NCI-H2107 treated with DMSO at 0.1 percent for 48 hours (cell line): ENCODE data around the gene PRRT4.

Experiments used
- DNase-seq: peaks from one replicate; lab custom pipeline; 2025; ENCODE audit not compliant: unreplicated experiment; lab: John Stamatoyannopoulos, UW

The PRRT4 gene

DNA sequence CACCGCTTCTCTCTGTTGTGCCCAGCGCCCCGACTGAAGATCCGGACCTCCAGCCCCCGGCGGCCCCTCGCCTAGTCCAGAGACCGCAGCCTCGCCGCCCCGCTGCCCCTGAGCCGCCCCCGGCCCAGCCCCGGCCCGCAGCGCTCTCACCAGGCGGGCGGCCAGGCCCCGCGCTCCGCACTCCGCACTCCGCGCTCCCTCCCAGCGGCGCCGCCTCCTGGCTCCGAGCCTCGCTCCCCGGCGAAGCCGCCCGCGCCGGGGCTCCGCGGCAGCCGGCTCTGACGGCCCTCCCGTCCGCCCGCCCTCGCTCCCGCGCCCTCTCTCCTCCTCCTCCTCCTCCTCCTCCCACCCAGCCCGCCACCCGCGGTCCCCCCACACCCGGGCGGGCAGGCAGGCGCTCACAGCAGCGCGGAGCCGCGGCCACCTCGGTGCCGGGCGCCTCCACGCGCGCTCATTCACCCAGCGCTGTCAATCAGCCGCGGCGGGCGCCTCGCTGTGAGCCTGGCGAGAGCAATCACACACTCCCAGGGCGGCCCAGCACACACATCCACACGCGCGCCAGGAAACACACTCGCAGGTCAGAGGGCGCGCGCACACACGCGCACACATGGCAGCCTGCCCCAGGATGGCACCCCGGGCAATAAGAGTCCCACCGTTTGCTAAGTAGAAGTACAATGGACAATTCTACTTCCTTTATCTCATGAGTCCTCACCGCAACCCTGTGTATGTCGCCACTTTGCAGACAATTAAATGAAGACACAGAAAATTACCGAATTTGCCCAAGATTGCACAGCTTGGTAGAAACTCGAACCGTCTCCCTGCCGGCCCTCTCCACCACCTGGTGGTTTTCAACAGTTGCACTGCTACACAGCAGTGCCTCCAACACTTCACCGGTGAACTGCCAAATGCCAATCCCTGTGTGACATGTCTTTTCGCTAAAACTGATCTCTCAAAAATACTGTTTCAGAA is at the start of gene PRRT4:
Gene PRRT4 (minus strand): TSS at position 280 of the 969 bp plus-strand sequence.
- DNase-seq = peak; percentile 10

DNA sequence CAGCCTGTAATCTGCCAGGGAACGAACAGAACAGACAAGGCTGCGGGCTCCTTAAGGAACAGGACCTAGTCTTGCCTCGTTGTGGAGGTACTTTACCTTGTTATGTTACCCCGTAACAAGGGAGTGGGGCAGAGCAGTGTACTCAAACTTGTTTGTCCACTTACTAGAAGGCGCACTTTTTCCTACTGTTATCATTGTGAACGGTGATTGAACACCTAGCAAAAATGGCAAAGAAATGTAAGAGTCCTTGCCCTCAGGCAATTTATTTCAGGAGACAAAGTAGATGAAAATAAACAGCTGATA is 48.9 kb upstream of the PRRT4 start:
- DNase-seq = peak; percentile 65

DNA sequence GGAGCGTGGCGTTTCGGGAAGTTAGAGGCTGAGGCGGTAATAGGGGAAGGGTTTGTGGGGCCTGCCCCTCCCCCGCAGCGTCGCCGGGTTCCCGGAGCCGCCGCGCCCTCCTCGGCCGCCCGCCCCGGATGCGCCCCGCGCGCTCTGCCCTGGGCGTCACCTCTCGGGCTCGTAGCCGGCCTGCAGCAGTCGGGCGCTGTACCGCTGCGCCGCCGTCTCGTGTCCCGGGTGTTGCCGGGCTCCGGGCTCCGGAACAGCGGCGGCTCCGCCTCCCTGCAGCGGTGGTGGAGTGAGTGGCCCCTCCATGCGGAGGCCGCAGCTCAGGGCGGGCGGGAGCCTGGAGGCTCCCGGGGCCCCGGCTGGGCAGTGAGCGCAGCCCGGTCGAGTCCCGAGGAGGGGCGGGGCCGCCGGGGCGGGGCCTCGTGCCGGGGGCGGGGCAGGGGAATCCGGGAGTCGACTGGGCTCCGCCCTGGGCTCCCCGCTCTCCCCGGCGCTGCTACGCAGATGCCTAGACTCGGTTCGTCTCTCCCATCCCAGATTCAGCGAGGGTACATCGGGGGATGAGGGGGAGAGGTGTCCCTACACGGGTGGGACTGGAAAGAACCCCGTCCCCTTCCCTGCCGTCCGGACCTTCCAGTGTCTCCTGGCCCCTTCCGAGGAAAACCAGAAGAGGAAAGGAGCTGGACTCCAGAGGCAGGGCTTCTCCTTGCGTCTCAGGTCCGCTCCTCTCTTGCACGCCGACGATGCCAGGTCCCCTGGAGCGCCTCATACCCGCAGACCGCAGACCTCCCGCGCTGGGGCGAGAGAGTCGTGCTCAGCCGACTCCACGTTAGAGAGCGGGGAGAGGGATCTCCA is 48.3 kb upstream of the PRRT4 start, which contains the start of gene IMPDH1:
Gene IMPDH1 (minus strand): TSS at position 387 of the 855 bp plus-strand sequence. CDS start 81 bp downstream, at position 306.
- DNase-seq = peak; percentile 65

DNA sequence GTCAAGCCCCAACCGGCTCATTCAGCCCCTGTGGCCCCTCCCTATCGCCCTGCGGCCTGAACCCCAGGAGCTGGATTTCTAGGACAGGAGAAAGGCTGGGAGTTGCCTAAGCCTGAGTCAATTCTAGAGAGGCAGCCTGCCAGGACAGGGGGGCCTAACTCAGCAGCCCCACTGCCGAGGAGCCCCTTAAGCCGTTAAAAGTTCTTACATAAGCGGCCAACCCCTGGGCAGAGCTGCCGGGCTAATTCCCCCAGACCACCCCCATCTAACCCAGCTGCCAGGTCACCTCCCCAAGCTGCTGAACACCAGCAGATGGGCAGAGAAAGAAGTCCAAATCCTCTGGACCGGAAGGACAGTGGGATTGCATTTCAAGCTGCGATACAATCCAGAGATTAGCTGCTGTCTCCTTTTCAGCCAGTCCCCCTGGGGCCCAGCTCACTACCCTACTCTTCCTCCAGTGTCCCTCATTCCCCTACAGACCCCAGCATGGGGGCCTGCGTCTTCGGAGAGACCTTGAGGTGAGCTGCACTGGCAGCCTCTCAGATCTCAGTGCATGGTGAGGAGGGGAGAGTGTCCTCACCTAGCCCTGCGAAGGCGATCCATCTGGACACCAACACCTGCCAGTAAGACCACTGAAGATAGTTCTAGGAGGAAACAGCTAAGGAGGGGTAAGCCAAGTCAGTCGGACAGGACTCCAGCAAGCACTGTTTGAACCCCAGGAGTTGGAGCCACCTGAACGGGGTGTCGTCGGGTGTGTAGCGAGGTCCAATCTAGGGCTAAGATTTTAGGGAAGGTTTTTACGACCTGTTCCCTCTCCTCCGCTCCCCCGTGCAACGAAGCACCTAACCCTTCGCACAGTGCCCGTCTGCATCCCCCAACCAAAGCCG is 47.5 kb upstream of the PRRT4 start:
- DNase-seq = no peak

DNA sequence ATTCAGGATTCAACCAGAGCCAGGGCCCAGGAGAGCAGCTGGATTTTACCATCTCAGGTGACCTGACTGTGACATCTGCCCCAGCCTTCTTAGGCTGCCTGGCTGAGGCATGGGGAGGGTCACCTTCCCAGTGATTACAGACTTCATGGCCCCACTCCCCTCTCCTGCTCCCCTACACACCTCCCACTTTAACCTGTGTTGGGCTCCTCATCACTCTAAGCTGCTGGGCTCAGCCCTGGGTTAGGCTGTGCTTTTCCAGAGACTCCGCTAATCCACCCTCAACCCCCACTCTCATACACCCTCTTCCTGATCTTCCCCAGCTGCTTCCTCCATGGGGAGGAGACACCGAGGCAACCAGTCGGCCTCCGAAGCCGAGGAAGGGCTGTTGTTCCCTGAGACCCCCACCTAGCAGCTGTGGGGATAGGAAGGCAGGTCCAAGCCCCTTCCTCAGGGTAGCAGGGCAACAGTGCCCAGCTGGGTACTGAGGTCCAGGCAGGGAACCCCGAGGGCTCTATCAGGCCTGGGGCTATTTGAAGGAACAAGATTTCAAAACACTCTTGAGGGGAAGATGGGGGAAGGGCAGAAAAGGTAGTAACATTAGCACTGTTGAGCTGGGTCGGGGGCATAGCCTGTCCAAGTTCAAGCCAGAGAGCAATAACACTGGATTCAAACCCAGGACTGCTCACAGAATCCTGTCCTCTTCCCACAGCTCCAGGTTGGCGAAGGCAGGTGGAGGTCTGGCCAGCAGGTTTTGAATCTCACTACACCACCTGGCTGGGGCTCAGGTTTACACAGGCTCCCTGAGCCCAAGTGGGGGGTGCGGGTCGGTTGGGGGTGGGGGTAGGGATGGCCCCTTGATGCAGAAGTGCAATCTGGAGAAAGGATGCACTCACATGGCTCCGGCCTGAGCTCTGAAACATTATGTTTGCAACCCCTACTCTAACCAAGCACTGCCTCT is 46.5 kb upstream of the PRRT4 start:
- DNase-seq = peak; percentile 20

DNA sequence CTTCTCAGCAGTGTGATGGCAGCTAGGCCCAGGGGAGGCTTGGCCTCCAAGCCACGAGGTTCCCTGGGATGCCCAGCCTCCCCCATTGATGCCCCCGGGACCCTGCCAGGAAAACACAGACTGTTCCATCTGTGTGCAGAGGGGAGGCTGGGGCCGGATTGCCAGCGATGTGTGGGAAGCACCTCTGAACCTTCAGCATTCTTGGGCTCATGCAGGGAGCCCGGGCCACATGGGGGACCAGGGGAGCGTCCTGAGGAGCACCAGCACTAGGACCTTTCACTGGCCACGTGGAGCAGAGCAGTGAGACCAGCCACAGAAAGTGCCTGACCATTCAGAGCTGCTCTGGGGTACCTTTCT is 45.7 kb upstream of the PRRT4 start:
- no peak for DNase-seq

DNA sequence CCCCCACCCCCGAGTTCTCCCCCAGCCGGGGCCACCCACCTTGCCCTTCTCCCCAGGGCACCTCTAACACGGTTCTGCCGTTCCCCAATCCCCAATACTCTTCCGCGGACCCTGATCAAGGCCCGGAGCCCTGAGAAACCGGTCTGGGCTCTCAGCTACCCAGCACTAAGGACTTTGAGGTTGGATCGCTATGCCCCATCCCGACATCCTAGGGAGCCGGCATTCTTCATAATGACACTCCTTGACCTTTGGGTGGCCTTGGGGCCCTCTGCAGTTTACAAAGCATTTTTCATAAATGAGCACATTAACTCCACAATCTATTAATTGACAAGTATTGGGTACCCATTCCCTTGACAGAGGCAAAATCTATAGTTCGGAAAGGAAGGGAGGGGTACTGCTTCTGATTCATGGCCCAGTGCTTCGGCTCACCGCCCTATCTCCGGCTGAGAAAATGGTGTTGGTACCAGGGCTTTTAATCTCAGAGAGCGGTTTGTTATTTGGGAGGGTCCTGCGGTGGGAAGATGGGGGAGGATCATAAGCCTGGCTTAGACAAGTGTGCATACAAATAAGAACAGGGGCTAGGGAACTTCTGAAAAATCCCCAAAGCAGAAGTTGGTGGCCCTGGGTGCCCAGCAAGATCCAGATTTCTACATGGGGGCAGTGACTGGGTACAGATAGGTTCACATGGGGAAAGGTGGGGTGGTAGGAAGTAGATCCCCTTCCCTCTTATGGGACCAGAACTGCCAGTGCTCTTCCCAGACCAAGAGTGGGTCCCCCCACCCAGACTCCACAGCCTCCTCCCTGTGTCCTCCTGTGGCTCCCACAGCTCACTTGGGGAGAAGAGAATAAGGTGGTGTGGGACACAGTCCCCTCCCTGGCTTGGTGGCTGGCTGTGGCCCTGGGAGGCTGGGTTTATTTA is 45.1 kb upstream of the PRRT4 start:
- no peak for DNase-seq

DNA sequence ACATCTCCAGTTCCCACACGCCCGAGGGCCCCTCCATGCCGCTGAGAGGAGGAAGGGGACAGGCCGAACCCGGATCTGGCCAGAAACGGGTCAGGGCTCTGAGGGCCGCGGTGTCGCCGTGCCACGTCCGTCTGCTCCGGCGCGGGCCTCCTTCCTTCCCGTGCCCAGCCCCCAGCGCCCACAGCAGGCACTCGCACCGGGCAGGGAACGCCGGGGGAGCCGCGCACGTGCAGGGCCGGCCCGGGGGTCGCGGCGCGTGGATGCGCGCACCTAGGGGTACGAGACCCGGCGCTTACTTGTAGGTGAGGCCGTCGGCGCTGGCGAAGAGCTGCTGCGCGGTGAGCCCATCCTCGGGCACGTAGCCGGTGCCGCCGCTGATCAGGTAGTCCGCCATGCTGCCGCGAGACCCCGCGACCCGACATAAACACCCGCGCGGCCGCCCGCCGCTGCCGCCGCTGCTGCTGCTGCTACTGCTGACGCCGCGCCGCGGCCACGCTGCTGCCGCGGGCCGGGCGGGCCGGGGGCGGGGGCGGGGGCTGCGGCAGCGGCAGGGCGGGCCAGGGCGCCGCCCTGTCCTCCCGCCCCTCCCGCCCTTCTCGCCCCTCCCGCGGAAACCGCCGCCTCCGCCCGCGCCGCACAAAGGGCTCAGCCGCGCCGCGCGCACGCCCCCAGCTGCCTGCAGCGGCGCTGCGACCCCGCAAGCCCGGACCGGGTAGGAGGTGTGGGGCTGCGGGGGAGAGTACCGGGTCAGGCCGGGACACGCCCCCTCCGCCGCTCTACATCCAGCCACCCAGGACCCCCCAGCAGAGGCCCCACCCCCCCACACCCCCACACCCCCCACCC is 44.2 kb upstream of the PRRT4 start:
- no peak for DNase-seq

DNA sequence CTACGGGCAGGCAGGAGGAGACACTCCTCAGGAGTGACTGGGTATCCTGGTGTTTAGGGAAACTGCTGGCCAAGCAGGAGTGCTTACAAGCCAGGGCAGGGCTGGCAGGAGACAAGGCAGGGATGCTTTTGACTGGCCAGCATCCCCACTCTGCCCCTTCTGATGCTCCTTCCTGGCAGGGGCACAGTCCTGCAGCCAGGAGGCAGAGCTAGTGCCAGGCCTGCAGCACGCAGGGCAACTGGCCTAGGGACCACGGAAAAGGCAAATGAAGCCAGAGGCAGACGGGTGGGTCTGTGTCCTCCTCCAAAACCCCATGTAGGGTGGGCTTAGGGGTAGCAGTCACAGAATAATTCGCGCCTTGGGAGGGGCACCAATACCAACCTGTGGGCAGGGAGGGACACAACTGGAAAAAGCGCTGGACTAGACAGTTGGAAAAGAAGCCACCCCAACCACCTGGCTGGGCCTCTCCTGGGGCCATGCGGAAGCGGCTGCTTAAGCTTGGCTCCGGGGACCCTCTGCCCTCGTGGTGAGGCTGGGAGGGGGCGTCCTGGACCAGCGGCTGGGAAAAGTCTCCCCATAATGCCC is 43.5 kb upstream of the PRRT4 start:
- no peak for DNase-seq

DNA sequence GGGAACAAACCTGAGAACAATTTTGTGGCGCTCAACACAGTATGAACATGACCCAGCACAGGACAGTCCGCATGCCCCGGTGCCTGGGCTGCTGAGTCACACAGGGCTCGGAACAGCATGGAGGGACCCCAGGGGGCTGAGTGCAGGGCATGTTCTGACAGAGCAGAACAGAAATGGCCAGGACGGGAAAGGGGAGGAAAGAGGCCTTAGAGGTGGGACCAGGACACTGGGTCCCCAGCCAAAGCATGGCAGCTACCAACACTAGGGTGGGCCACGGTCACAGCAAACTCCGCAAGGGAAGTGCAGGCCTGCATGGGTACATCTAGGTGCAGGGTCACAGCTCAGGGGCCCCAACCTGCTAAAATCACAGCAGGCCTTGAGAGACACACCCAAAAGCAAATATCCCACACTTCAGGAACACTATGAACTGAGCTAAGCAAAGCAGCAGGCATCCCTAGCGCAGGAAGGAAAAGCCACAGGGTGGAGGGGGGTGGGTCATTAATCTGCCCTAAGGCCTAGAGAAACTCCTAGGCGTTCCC is 42.7 kb upstream of the PRRT4 start:
- DNase-seq = no peak

DNA sequence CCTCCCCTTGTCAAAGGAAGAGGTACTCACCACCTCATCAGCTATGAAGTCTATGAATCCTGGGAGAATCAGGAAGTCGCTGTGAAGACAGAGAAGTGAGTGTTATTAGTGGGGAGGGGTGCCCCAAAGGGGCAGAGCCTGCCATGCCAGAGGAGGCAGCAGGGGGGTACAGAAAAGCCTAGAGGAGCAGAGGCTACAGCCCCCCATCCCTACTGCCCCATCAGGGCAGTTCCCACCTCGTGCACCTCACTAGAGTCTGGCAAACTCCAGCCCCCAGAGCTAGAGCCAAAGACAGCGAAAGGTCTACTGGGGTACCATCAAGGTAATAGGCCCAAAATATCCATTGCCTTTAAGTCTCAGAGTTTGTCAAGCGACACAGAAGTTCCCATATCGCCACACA is 42.2 kb upstream of the PRRT4 start:
- no peak for DNase-seq

DNA sequence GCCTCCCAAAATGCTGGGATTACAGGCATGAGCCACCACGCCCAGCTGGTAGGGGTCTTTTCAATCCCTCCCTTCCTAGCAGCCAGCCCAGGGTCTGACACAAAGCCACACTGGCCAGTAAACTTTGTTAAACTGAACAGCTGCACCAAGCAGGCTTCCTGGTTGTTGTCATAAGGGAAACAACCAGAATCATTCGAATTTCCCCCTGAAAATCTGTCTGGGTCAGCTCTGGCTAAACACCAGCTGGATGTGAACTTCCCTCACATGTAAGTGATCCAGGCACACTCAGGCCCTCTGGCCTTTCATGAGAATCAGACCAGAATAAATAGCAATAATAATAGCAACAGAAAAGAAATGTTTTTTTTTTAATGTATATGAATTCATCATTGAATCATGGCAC is 40.9 kb upstream of the PRRT4 start:
- DNase-seq = no peak

DNA sequence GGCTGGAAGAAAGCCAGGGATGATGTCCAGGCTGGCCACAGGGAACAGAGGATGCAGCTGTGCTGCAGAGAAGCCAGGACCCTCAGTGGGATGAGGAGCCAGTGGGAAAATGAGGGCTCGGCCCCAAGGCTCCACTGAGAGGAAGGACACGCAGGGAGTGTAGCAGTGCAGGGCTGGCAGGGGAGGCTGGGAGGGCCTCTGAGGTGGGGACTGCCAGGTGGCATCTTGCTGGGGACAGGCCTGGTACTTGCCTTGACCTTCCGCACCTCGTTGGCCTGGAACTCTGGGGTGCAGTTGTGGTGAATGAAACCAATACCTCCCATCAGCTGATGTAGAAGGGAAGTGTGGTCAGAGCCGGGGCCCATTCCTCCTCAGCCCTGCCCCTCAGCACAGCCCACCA is 39.1 kb upstream of the PRRT4 start:
- DNase-seq = no peak

DNA sequence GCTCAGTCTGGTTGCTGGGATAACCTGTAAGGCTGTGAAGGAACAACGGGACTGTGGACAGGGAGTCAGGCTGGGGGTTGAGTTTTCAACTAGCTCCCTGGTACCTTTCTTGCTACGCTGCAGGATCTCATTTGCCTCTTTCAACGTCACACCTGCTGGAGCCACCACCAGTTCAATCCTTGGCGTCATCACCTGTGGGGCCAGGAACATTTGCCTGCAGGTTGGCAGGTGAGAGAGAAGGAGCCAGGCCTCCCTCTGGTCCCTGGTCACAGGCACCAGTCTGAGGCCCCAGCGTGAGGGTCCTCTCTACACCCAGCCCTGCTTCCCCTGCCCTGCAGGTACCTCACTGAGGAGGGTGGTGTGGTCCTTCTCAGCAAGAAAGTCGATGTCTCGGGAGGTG is 38.5 kb upstream of the PRRT4 start:
- DNase-seq = no peak

DNA sequence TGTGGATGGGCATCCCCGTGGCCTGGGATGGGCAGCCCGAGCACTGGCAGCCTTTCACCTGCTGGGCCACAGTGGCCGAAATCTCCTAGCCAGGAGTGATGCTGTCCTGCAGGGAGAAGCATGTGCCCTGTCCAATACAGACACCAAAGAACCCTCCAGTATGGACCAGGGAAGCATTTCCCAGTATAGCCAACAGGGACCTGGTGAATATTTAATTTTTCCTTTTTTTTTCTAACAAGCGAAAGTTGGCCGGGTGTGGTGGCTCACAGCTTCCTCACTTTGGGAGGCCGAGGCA is 37.3 kb upstream of the PRRT4 start:
- DNase-seq = no peak

DNA sequence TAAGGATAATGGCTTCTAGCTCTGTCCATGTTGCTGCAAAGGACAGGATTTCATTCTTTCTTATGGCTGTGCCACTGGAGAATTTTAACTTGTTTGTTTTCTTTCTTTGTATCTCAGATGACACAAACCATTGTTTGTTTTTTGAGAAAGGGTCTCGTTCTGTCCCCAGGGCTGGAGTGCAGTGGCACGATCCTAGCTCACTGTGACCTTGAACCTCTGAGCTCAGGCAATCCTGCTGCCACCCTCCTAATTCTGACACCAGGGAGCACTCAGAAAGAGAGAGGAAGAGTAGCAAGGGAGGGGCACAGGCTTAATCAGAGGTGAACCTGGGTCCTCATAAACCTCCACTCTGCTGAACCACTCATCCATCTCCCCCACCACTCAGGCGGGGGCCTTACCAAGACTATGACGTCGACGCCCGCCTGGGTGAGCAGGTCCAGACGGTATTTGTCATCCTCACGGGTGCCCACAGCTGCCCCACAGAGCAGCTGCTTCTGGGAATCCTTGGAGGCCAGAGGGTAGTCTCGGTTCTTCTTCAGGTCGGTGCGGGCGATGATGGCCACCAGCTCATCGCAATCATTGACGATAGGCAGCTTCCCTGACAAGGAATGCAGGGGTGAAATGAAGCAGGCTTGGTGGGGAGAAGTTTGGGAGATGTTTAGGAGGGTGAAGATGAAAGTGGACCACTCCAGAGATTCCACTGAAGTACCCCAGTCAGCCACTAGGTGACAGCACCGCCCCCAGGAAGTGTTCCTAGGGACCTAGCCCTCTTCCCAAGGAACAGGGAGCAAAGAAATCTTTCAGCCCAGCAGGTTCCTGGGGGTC is 36.7 kb upstream of the PRRT4 start:
- peak; percentile 6 for DNase-seq

DNA sequence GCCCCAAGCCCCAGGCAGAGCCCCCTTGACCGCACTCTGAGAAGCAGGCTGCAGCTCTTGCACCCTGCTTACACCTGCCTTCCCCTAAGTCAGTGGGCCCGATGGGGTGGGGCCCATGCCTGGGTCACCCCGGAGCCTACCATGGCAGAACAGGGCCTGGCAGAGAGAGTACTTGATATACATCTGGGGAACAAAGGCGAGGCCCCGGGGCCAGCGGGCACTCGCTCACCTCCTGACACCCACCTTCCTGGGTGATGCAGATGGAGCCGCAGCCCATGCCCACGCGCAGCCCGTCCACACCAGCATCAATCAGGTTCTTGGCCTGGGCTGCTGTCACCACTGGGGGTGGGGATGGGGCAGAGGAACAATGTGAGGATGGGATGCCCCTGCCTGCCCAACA is 34.9 kb upstream of the PRRT4 start:
- no peak for DNase-seq
